Stimulated activated CD4-positive, alpha-beta T cell treated with anti-CD3 and anti-CD28 coated beads, Interleukin-12 subunit alpha, Interleukin-12 subunit beta, amount 100 ng/mL, for 48 hours (primary cell): ENCODE measurements around the gene CTXN1.
"Not testable (repeated sequence)": the region's sequence is repeated elsewhere in the genome, so short reads cannot be mapped to it uniquely, and the experiment has no call there.

Source experiments
- DNase-seq, 3 donors: peaks; one replicate each; pipeline ENCODE4 v3.0.0-alpha.2; 2020; ENCODE audit warnings: low read depth in 2 of 3, low spot score in 1 of 3

Gene CTXN1

GRCh38 chr19:7926727-7927604 lies 1.0 kb upstream of the CTXN1 start:
- DNase-seq, result no peak

GRCh38 chr19:7925171-7925851 lies 624 bp downstream of the CTXN1 start:
- DNase-seq, result peak; percentile 65 to 74 (median 66)

GRCh38 chr19:7924651-7925170 lies 1.2 kb downstream of the CTXN1 start:
- no peak for DNase-seq

DNA sequence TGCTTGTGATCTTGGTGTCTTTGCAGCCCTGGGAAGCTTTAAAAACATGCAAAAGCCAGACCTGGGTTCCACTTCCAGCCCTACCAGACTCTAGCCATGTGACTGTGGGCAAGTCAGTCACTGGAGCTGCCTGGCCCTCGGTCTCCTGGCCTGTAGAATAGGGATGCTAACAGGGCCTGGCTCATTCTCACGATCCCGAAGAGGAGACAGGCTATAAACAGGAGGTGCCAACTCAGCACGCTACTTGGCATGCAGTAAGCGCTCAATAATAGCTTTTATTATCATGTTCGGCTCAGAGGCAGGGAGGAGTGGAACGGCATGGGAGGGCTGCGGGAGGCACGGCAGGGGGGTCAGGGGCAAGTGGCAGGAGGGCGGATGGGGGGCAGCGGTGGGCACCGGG lies 1.7 kb downstream of the CTXN1 start:
- DNase-seq, result no peak

- no peak for DNase-seq
Measured at GRCh38 chr19:7923295-7924191, 2.4 kb downstream of the CTXN1 start.

GRCh38 chr19:7922836-7923195 lies 3.1 kb downstream of the CTXN1 start:
- no peak for DNase-seq

- no peak for DNase-seq
Measured at GRCh38 chr19:7921967-7922835, 3.7 kb downstream of the CTXN1 start.

- no peak for DNase-seq
Measured at GRCh38 chr19:7921302-7921966, 4.5 kb downstream of the CTXN1 start.

GRCh38 chr19:7920519-7921301 lies 5.2 kb downstream of the CTXN1 start:
- DNase-seq, result peak; percentile 99 to 100 (median 99)

GRCh38 chr19:7919610-7920518 lies 6.1 kb downstream of the CTXN1 start, which contains the start of gene SNAPC2:
Gene SNAPC2, plus strand, starts transcription at chr19:7920338. Its CDS starts 29 bp downstream, at chr19:7920367.
- DNase-seq, result peak; percentile 94 to 95 (median 95)

- no peak for DNase-seq
Measured at GRCh38 chr19:7918615-7919421, 7.1 kb downstream of the CTXN1 start.

DNA sequence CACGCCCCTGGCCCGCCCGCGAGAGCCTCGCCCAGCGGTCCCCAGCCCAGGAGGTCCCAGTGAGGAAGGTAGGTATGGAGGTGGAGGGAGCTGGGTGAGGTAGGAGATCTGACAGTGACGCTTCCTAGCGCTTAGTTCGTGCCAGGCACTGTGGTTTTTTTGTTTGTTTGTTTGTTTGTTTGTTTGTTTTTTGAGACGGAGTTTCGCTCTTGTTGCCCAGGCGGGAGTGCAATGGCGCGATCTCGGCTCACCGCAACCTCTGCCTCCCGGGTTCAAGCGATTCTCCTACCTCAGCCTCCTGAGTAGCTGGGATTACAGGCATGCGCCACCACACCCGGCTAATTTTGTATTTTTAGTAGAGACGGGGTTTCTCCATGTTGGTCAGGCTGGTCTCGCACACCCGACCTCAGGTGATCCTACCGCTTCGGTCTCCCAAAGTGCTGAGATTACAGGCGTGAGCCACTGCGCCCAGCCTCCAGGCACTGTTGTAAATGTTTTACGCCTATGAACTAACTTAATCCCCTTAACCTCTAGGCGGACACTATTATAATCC lies 7.8 kb downstream of the CTXN1 start:
- not testable (repeated sequence) for DNase-seq

- DNase-seq, result peak in 2 of 3 donors; percentile 30 to 39
Measured at GRCh38 chr19:7917267-7918061, 8.5 kb downstream of the CTXN1 start.

- no peak for DNase-seq
Measured at GRCh38 chr19:7916955-7917266, 9.0 kb downstream of the CTXN1 start.

- peak; percentile 37 to 53 (median 44) for DNase-seq
Measured at GRCh38 chr19:7916103-7916954, 9.6 kb downstream of the CTXN1 start.
